Measurements from ENCODE around the gene AKAP17A. TPM values are rescaled to one million over a fixed set of nuclear protein-coding genes. Genes with fewer than 3 reads are reported as not detected.

Gene AKAP17A, protein sequence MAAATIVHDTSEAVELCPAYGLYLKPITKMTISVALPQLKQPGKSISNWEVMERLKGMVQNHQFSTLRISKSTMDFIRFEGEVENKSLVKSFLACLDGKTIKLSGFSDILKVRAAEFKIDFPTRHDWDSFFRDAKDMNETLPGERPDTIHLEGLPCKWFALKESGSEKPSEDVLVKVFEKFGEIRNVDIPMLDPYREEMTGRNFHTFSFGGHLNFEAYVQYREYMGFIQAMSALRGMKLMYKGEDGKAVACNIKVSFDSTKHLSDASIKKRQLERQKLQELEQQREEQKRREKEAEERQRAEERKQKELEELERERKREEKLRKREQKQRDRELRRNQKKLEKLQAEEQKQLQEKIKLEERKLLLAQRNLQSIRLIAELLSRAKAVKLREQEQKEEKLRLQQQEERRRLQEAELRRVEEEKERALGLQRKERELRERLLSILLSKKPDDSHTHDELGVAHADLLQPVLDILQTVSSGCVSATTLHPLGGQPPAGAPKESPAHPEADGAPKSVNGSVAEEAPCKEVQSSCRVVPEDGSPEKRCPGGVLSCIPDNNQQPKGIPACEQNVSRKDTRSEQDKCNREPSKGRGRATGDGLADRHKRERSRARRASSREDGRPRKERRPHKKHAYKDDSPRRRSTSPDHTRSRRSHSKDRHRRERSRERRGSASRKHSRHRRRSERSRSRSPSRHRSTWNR
- total RNA-seq = 19.6 and 28.2 TPM in 2 replicates

DNA sequence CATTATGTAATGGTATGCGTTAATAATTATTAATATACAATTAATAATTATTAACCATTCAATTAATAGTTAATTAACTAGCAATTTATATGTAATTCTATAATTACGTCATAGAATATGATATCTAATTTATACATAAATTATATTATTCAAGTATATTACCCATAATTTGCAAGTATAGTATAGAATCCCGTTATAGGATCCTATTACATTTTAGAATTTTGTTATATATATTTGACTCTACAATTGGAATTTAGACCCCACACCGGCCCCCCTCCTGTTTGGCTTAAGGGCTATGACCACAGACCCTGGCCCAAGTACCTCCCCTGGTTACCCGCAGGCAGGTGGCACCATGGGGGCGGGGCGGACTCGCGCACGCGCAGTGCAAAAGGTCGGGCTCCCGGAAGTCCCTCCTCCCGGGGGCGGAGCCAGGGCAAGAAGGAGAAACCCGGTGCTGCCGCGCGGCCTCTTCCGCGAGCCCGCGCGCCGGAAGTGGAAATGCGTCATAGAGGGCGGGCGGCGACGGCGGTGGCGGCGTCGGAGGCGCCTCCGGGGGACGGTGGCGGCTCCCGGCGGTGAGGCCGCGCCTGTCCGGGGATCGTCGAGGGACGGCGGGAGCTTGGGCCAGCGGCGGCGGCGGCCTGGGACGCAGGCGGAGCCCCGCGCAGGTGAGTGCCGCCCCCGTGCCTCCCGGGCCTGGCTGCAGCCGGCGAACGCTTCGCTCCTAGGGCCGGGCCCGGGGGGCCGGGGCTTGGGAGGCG, at the start of gene AKAP17A:
TSS of gene AKAP17A (plus strand) at position 503 of the 761 bp plus-strand sequence. CDS start 1,859 bp downstream, outside the sequence.

DNA sequence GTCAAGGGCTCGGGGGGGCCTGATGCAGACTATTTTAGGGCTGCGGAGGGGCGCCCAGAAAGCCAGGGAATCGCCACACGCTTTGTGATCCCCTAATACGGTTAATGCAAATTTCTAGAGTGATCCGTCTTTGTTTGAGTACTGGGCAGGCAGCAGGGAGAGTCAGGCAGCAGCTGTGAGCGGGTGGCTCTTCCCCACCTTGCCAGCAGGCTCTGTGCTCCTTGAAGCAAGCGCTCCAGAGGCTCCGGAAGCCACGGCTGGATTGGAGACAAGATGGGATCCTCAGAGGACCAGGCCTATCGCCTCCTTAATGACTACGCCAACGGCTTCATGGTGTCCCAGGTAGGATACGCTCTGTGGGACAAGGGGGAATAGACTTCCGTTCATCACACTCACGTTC, 23.5 kb downstream of the AKAP17A start, which contains the start of gene ASMT:
TSS of gene ASMT (plus strand) at position 133 of the 400 bp plus-strand sequence. CDS start at position 274, 141 bp downstream.

Other genes starting within 250 kb of the AKAP17A start
- gene SLC25A6, start 199.5 kb upstream of the AKAP17A start, total RNA-seq = 207 and 255 TPM in 2 replicates
- gene ASMTL, start 138.7 kb upstream of the AKAP17A start, total RNA-seq = 3.4 and 5.3 TPM in 2 replicates
- gene P2RY8, start 54.4 kb upstream of the AKAP17A start, total RNA-seq = not detected in 2 replicates
- gene ASMT, start 23.5 kb downstream of the AKAP17A start, total RNA-seq = 1.7 TPM in 1 of 2 replicates, not detected in the other